Keratinocyte (primary cell): ENCODE data around the gene SEC14L3.

ENCODE experiments used
- CTCF ChIP-seq, 3 experiments: IDR thresholded peaks in 1 of 3; conservative IDR thresholded peaks in 1 of 3; optimal IDR thresholded peaks in 1 of 3; 2 replicates in 2 of 3; 3 replicates in 1 of 3; pipeline versions ENCODE3 to v1.5.1; 2011; ENCODE audit warnings: low read length in 3 of 3, mild to moderate bottlenecking in 3 of 3, moderate library complexity in 2 of 3, control low read depth in 1 of 3, inconsistent platforms in 1 of 3; ENCODE audit not compliant: insufficient read depth in 2 of 3; ENCODE audit errors: extremely low read depth in 1 of 3
- EZH2 ChIP-seq: IDR thresholded peaks from one replicate; pipeline ENCODE4 v1.6.1; 2012; ENCODE audit warnings: inconsistent platforms, mild to moderate bottlenecking, low read length, moderate library complexity

DNA sequence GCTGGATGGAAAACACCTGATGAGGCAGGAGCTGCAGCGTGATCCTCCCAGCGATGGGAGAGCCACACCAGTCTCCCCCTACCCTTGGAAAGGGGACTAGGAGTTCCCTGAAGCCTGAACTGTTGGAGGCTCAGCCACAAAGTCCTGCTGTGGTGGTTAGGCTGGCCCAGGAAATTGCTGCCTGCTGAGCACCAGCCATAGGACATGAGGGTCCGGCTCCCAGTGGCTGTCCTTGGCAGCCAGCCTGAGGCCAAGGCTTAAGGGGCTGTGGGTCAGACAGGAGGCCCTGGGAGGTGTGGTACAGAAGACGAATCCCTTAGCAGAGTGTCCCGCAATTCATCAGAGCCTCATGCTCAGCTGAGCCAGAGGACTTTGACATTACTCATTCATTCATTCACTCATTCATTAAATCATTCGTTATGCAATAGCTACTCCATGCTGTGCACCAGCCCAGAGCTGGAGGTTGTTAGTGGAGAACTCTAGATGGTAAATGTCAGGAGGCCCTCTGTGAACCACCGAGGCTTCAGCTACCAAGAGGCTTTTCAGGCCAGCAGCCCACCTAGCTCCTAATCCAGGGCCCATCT is 48.1 kb upstream of the SEC14L3 start:
- TF ChIP-seq CTCF (optimal IDR thresholded peaks at IDR 0.05 in 1 of 3, IDR thresholded peaks at IDR 0.05 in 1 of 3, conservative IDR thresholded peaks at IDR 0.05 in 1 of 3; ENCODE audit: extremely low read depth in 1 of 3, insufficient read depth in 2 of 3, low read length in 3 of 3) (no peak), EZH2 (no peak)
